Measurements from ENCODE around the gene GPR176.
A peak's percentile ranks its signal among the peaks of the same experiment; 100 is the strongest.

GPR176 gene

GRCh38 chr15:39830166-39830565 lies 89.9 kb downstream of the GPR176 start:
- Histone ChIP-seq H2AK5ac (ENCODE audit: low read depth, low read length) (no peak overlapping the region), H3K4me2 (ENCODE audit: insufficient read depth, low read length, poor library complexity, severe bottlenecking) (no peak overlapping the region), H3K4me3 (ENCODE audit: low read length in 2 of 2) (no peak overlapping the region), H3K9me3 (replicated peaks in 1 of 2; ENCODE audit: control insufficient read depth in 2 of 2, insufficient read depth in 1 of 2, low read depth in 1 of 2, low read length in 2 of 2) (no peaks in the 10 kb centered on the region), H3K27ac (replicated peaks; ENCODE audit: low read length) (no peak overlapping the region), H3K27me3 (ENCODE audit: control insufficient read depth in 3 of 3, insufficient read depth in 3 of 3, low read depth in 1 of 3, low read length in 3 of 3) (peaks cover 0 to 10% (median 0%) of the 10 kb centered on the region in 3 experiments), H3K18ac (ENCODE audit: low read length) (no peak overlapping the region), H3K4ac (ENCODE audit: low read length) (no peak overlapping the region), H2AFZ (ENCODE audit: low read length) (no peak overlapping the region), H3K14ac (ENCODE audit: low read length) (no peak overlapping the region), H3K23ac (ENCODE audit: low read depth, low read length, poor library complexity) (no peak overlapping the region), H2BK12ac (ENCODE audit: low read length) (no peak overlapping the region), H3K79me1 (ENCODE audit: low read depth, low read length) (peaks cover 1% of the 10 kb centered on the region), H2BK5ac (ENCODE audit: low read length) (no peak overlapping the region), H4K91ac (ENCODE audit: low read depth, low read length, poor library complexity) (no peak overlapping the region), H2BK120ac (ENCODE audit: low read depth, low read length) (no peak overlapping the region), H2BK15ac (ENCODE audit: low read length) (no peak overlapping the region), H3K9ac (ENCODE audit: low read depth, low read length, poor library complexity) (no peak overlapping the region), H3K36me3 (replicated peaks in 1 of 2; ENCODE audit: control insufficient read depth in 2 of 2, insufficient read depth in 2 of 2, low read length in 2 of 2) (no peaks in the 10 kb centered on the region), H3K4me1 (ENCODE audit: control insufficient read depth in 2 of 2, insufficient read depth in 1 of 2, low read depth in 1 of 2, low read length in 2 of 2) (peaks cover 0 to 9% of the 10 kb centered on the region in 2 donors), H4K8ac (ENCODE audit: low read depth, low read length) (no peak overlapping the region)
- WGBS, 2 donors (ENCODE audit: extremely low coverage in 2 of 2, insufficient read length in 2 of 2, insufficient replicate concordance in 1 of 2), result no CpG with 5 or more reads among the region's 1 CpG
- no peak for DNase-seq (ENCODE audit: low spot score)

GRCh38 chr15:39828374-39828931 lies 91.6 kb downstream of the GPR176 start:
- DNase-seq (ENCODE audit: low spot score), result no peak
- no peak overlapping the region for H2AK5ac ChIP-seq (ENCODE audit: low read depth, low read length)
- H3K27ac ChIP-seq (replicated peaks; ENCODE audit: low read length), result no peak overlapping the region
- no peak overlapping the region for H2BK5ac ChIP-seq (ENCODE audit: low read length)
- peaks cover 1% of the 10 kb centered on the region for H3K79me1 ChIP-seq (ENCODE audit: low read depth, low read length)
- H3K9ac ChIP-seq (ENCODE audit: low read depth, low read length, poor library complexity), result no peak overlapping the region
- H2BK15ac ChIP-seq (ENCODE audit: low read length), result no peak overlapping the region
- peaks cover 0 to under 1% of the 10 kb centered on the region in 2 donors for H3K9me3 ChIP-seq (replicated peaks in 1 of 2; ENCODE audit: control insufficient read depth in 2 of 2, insufficient read depth in 1 of 2, low read depth in 1 of 2, low read length in 2 of 2)
- no peak overlapping the region for H3K18ac ChIP-seq (ENCODE audit: low read length)
- H4K91ac ChIP-seq (ENCODE audit: low read depth, low read length, poor library complexity), result no peak overlapping the region
- H3K4me1 ChIP-seq (ENCODE audit: control insufficient read depth in 2 of 2, insufficient read depth in 1 of 2, low read depth in 1 of 2, low read length in 2 of 2), result peaks cover 0 to 9% of the 10 kb centered on the region in 2 donors
- no peak overlapping the region for H2BK120ac ChIP-seq (ENCODE audit: low read depth, low read length)
- H2AFZ ChIP-seq (ENCODE audit: low read length), result no peak overlapping the region
- H3K4ac ChIP-seq (ENCODE audit: low read length), result no peak overlapping the region
- H3K4me2 ChIP-seq (ENCODE audit: insufficient read depth, low read length, poor library complexity, severe bottlenecking), result no peak overlapping the region
- no peak overlapping the region for H3K14ac ChIP-seq (ENCODE audit: low read length)
- no peak overlapping the region for H4K8ac ChIP-seq (ENCODE audit: low read depth, low read length)
- no peak overlapping the region for H2BK12ac ChIP-seq (ENCODE audit: low read length)
- H3K36me3 ChIP-seq (replicated peaks in 1 of 2; ENCODE audit: control insufficient read depth in 2 of 2, insufficient read depth in 2 of 2, low read length in 2 of 2), result no peaks in the 10 kb centered on the region
- H3K4me3 ChIP-seq (ENCODE audit: low read length in 2 of 2), result no peak overlapping the region
- peaks cover 0 to 10% (median 0%) of the 10 kb centered on the region in 3 experiments for H3K27me3 ChIP-seq (ENCODE audit: control insufficient read depth in 3 of 3, insufficient read depth in 3 of 3, low read depth in 1 of 3, low read length in 3 of 3)
- no peak overlapping the region for H3K23ac ChIP-seq (ENCODE audit: low read depth, low read length, poor library complexity)
- no CpG with 5 or more reads among the region's 6 CpGs for WGBS, 2 donors (ENCODE audit: extremely low coverage in 2 of 2, insufficient read length in 2 of 2, insufficient replicate concordance in 1 of 2)

GRCh38 chr15:39826975-39827374 lies 93.1 kb downstream of the GPR176 start:
- peaks cover 0 to 8% (median 0%) of the 10 kb centered on the region in 3 experiments for H3K27me3 ChIP-seq (ENCODE audit: control insufficient read depth in 3 of 3, insufficient read depth in 3 of 3, low read depth in 1 of 3, low read length in 3 of 3)
- H2BK12ac ChIP-seq (ENCODE audit: low read length), result no peak overlapping the region
- H4K91ac ChIP-seq (ENCODE audit: low read depth, low read length, poor library complexity), result no peak overlapping the region
- no peak overlapping the region for H4K8ac ChIP-seq (ENCODE audit: low read depth, low read length)
- H3K9ac ChIP-seq (ENCODE audit: low read depth, low read length, poor library complexity), result no peak overlapping the region
- H2AFZ ChIP-seq (ENCODE audit: low read length), result no peak overlapping the region
- no peak overlapping the region for H2BK5ac ChIP-seq (ENCODE audit: low read length)
- no peak overlapping the region for H3K27ac ChIP-seq (replicated peaks; ENCODE audit: low read length)
- no CpG with 5 or more reads among the region's 2 CpGs for WGBS, 2 donors (ENCODE audit: extremely low coverage in 2 of 2, insufficient read length in 2 of 2, insufficient replicate concordance in 1 of 2)
- no peak overlapping the region for H3K14ac ChIP-seq (ENCODE audit: low read length)
- no peak overlapping the region for H3K4ac ChIP-seq (ENCODE audit: low read length)
- no peak overlapping the region for H2BK120ac ChIP-seq (ENCODE audit: low read depth, low read length)
- H3K9me3 ChIP-seq (replicated peaks in 1 of 2; ENCODE audit: control insufficient read depth in 2 of 2, insufficient read depth in 1 of 2, low read depth in 1 of 2, low read length in 2 of 2), result peaks cover 0 to 2% of the 10 kb centered on the region in 2 donors
- H3K23ac ChIP-seq (ENCODE audit: low read depth, low read length, poor library complexity), result no peak overlapping the region
- H3K4me2 ChIP-seq (ENCODE audit: insufficient read depth, low read length, poor library complexity, severe bottlenecking), result no peak overlapping the region
- no peak overlapping the region for H2AK5ac ChIP-seq (ENCODE audit: low read depth, low read length)
- H3K36me3 ChIP-seq (replicated peaks in 1 of 2; ENCODE audit: control insufficient read depth in 2 of 2, insufficient read depth in 2 of 2, low read length in 2 of 2), result no peaks in the 10 kb centered on the region
- no peak overlapping the region for H3K18ac ChIP-seq (ENCODE audit: low read length)
- DNase-seq (ENCODE audit: low spot score), result no peak
- no peak overlapping the region for H2BK15ac ChIP-seq (ENCODE audit: low read length)
- H3K4me3 ChIP-seq (ENCODE audit: low read length in 2 of 2), result no peak overlapping the region
- H3K79me1 ChIP-seq (ENCODE audit: low read depth, low read length), result peaks cover 1% of the 10 kb centered on the region
- peaks cover 0 to 9% of the 10 kb centered on the region in 2 donors for H3K4me1 ChIP-seq (ENCODE audit: control insufficient read depth in 2 of 2, insufficient read depth in 1 of 2, low read depth in 1 of 2, low read length in 2 of 2)

GRCh38 chr15:39823634-39824033 lies 96.4 kb downstream of the GPR176 start:
- Histone ChIP-seq H2BK5ac (ENCODE audit: low read length) (no peak overlapping the region), H3K9ac (ENCODE audit: low read depth, low read length, poor library complexity) (no peak overlapping the region), H2BK15ac (ENCODE audit: low read length) (no peak overlapping the region), H3K79me1 (ENCODE audit: low read depth, low read length) (peaks cover 1% of the 10 kb centered on the region), H3K36me3 (replicated peaks in 1 of 2; ENCODE audit: control insufficient read depth in 2 of 2, insufficient read depth in 2 of 2, low read length in 2 of 2) (no peaks in the 10 kb centered on the region), H3K14ac (ENCODE audit: low read length) (no peak overlapping the region), H2BK120ac (ENCODE audit: low read depth, low read length) (no peak overlapping the region), H3K27ac (replicated peaks; ENCODE audit: low read length) (no peak overlapping the region), H3K9me3 (replicated peaks in 1 of 2; ENCODE audit: control insufficient read depth in 2 of 2, insufficient read depth in 1 of 2, low read depth in 1 of 2, low read length in 2 of 2) (peaks cover 0 to 2% of the 10 kb centered on the region in 2 donors), H3K4ac (ENCODE audit: low read length) (no peak overlapping the region), H3K23ac (ENCODE audit: low read depth, low read length, poor library complexity) (no peak overlapping the region), H2AK5ac (ENCODE audit: low read depth, low read length) (no peak overlapping the region), H2BK12ac (ENCODE audit: low read length) (no peak overlapping the region), H3K4me3 (ENCODE audit: low read length in 2 of 2) (no peak overlapping the region), H3K4me2 (ENCODE audit: insufficient read depth, low read length, poor library complexity, severe bottlenecking) (no peak overlapping the region), H3K4me1 (ENCODE audit: control insufficient read depth in 2 of 2, insufficient read depth in 1 of 2, low read depth in 1 of 2, low read length in 2 of 2) (peaks cover 0 to 3% of the 10 kb centered on the region in 2 donors), H3K27me3 (ENCODE audit: control insufficient read depth in 3 of 3, insufficient read depth in 3 of 3, low read depth in 1 of 3, low read length in 3 of 3) (peaks cover 0 to 4% (median 2%) of the 10 kb centered on the region in 3 experiments), H2AFZ (ENCODE audit: low read length) (no peak overlapping the region), H4K8ac (ENCODE audit: low read depth, low read length) (no peak overlapping the region), H4K91ac (ENCODE audit: low read depth, low read length, poor library complexity) (peak overlapping the region; percentile 50), H3K18ac (ENCODE audit: low read length) (no peak overlapping the region)
- DNase-seq (ENCODE audit: low spot score), result no peak
- no CpG with 5 or more reads among the region's 2 CpGs for WGBS, 2 donors (ENCODE audit: extremely low coverage in 2 of 2, insufficient read length in 2 of 2, insufficient replicate concordance in 1 of 2)

Measured in neuronal stem cell (in vitro differentiated cells).